T-helper 2 cell (primary cell): ENCODE results near the gene VOPP1.

ENCODE experiments used
- DNase-seq, 5 experiments: peaks; one replicate each; pipeline versions ENCODE4 v3.0.0 to v3.0.0-alpha.2; 2012 to 2022

VOPP1 gene

DNA sequence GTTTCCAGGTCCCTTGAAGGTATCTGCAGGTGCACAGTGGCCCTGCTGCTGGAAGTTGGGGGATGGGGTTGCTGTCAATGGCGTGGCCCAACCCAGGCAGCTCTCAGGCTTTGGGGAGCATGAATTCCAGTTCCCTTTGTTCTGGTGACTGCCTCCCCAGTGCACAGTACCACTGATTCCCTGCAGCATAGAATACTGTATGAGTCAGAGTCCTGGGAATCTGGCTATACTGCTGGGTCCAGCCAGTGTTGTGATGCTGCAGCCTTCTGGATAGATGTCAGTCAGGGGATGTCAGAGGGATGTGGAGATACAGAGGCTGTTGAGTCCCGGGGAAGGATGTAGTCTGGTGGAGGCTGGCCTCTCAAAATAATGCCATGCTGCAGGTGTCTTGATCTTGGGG lies 107.9 kb downstream of the VOPP1 start:
- DNase-seq = no peak

GRCh38 chr7:55463686-55464262 lies 108.5 kb downstream of the VOPP1 start:
- DNase-seq = no peak

DNA sequence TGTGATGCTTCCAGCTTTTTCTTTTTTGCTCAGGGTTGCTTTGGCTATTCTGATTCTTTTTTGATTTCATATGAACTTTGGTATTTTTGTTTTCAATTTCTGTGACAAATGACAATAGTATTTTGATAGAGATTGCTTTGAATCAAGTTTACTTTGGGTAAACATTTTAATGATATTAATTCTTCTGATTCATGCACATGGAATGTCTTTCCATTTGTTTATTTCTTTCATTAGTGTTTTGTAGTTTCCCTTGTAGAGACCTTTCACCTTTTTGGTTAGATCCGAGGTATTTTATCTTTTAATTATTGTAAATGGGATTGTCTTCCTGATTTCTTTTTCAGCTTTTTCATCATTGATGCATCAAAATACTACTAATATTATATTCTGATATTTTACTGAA lies 114.0 kb downstream of the VOPP1 start:
- DNase-seq = no peak

DNA sequence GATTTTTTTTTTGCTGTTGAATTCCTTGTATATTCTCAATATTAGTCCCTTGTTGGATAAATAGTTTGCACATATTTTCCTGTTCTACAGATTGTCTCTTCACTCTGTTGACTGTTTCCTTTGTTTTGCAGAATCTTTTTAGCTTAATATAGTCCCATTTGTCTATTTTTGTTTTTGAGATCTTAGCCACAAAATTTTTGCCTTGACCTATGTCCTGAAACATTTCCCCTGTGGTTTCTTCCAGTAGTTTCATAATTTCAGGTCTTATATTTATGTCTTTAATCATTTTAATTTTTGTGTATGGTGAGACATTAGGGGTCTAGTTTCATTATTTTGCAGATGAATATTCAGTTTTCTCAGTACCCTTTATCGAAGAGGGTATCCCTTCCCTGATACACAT lies 114.5 kb downstream of the VOPP1 start:
- DNase-seq = no peak

DNA sequence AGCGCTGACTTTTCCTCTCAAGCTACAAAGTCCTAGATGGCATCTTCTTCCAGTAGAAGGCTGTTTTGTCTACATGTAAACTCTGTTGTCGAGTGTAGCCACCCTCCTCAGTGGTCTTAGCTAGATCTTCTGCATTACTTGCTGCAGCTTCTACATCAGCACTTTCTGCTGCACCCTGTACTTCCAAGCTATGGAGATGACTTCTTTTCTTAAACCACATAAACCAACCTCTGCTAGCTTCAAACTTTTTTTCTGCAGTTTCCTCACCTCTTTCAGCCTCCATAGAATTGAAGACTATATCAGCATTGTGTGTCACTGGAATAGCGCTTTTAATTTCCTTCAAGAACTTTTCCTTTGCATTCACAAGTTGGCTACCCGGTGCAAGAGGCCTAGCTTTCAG lies 119.3 kb downstream of the VOPP1 start:
- DNase-seq = no peak

DNA sequence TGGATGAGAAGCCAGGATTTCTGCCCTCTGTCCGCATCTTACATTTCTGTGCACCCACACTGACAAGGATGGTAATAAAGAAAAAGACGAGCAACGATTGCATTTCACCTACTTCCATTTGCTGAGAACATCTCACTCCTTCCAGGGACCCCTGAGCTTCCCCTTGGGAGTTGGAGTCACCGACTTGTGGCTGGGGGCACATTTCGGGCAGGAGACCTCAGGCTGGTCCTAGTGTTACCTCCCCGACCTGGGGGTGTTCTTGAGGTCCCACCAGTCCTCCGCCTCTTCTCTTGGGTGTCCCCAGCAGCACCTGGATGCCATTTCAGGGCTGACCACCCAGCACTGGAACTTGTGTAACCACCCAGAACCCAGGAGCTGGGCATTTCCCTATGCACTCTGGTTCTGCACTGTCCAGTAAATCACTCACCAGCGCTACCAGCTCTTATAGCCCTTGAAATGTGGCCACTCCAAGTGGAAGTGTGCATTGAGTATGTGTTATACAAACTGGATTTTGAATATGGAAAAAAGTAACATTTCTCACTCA lies 122.2 kb downstream of the VOPP1 start:
- DNase-seq = no peak

GRCh38 chr7:55449205-55449991 lies 122.9 kb downstream of the VOPP1 start:
- DNase-seq = no peak

DNA sequence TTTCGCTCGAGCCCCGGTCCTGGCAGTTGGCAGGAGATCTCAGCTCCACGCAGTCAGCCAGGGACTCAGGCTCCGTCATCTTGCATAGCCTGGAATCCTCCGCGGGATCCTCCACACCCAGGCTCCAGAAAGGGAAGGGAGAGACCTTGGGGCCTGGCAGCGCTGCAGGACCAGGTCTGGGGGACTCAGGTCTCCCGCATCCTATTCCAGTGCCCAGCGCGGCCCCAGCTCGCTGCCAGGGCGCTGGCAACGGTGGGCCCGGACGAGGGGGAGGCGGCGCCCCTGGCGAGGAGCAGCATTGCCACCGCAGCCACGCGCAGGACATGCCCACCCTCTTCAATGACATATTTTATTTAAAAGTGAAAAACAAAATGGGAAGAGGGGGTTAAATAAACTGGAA lies 123.8 kb downstream of the VOPP1 start:
- DNase-seq = no peak

DNA sequence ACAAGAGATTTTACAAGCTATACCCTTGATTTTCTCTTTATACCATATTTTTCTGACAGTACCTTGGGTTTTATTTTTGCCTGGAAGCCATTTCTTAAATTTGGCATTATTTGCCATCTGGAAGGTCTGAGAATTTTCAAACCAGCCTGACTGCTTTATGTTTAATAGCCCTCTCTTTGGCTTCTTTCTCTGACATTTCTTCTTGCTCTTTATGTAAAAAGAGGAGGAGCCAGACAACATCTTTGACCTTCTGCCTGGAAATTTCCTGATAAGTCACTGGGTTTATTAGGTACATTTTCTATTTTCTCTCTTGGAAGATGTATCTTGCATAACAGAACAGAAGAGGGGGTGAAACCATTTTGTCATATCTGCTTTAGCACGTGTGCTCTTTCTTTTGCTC lies 127.5 kb downstream of the VOPP1 start:
- no peak for DNase-seq

- no peak for DNase-seq
These were observed 130.4 kb downstream of the VOPP1 start for GRCh38 chr7:55441774-55442522.

DNA sequence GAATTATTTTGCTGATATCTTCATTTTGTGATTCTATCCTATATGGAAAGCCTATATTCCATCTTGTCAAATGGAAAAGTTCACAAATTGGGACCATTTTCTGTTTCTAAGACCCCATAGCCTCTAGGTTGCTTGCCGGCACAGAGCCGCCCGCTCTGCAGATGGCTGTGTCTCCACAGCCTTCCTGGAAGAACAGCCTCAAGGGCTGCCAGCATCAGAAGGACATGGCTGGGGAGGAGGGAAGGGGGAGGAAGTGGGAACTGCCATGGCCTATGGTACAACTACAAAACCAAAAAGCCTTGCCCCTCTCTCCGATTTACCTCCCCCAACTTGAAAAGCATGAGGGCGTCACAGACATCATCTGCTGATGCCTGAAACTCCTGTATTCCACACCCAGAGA lies 131.3 kb downstream of the VOPP1 start:
- DNase-seq = no peak

GRCh38 chr7:55440040-55440690 lies 132.1 kb downstream of the VOPP1 start:
- DNase-seq = no peak

- DNase-seq = no peak
These were observed 132.7 kb downstream of the VOPP1 start for GRCh38 chr7:55439627-55440026.

- DNase-seq = no peak
These were observed 133.4 kb downstream of the VOPP1 start for GRCh38 chr7:55438757-55439525.

- no peak for DNase-seq
These were observed 134.1 kb downstream of the VOPP1 start for GRCh38 chr7:55438085-55438756.

GRCh38 chr7:55437375-55437774 lies 134.9 kb downstream of the VOPP1 start:
- no peak for DNase-seq

- no peak for DNase-seq
These were observed 135.8 kb downstream of the VOPP1 start for GRCh38 chr7:55436457-55436856.

GRCh38 chr7:55435466-55435865 lies 136.8 kb downstream of the VOPP1 start:
- DNase-seq = no peak

- DNase-seq = peak in 1 of 5 experiments; percentile 57
These were observed 139.1 kb downstream of the VOPP1 start for GRCh38 chr7:55432939-55433784.

DNA sequence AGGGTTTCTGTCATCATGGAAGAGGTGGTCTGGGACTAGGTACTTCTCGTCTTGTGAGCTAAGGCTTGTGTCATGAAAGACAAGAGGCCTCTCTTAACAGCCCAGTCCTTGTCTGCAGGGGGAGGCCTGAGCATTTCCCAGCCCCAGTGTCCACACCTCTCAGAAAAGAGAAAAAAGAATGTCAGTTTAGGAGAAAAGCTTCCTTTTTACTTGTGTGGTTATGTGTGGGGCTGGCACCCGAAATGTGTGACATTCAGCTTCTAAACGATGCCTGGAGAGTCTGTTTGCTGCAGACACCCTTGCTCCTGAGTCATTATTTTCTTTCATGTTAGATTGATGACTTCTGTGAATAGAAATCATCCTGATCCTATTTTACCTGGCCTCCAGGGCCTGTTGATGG lies 139.8 kb downstream of the VOPP1 start:
- DNase-seq = no peak

GRCh38 chr7:55431898-55432297 lies 140.4 kb downstream of the VOPP1 start:
- no peak for DNase-seq
